ENCODE results near the gene LAGE3. TPM values are rescaled to one million over a fixed set of nuclear protein-coding genes. Genes with fewer than 3 reads are reported as not detected.

LAGE3 gene
- total and polyA plus RNA-seq, 5 experiments from 2014 or later, result 18.6 to 81.8 (median 62.6) TPM

Small RNA genes within 50 kb of the gene (microRNA-seq; reads per million reads assigned to microRNA genes)
- not detected for gene MIR6858 (ENCODE audit: borderline microRNAs expressed)

Other genes starting within 250 kb of the LAGE3 start
- not detected for gene OPN1MW3, start 221.7 kb downstream of the LAGE3 start, total RNA-seq
- gene OPN1MW3, start 221.7 kb downstream of the LAGE3 start, polyA plus RNA-seq, result not detected
- not detected for gene TEX28, start 184.2 kb downstream of the LAGE3 start, total RNA-seq
- gene TEX28, start 184.2 kb downstream of the LAGE3 start, polyA plus RNA-seq, result not detected
- gene TKTL1, start 183.5 kb downstream of the LAGE3 start, total RNA-seq, result 1 to 10 TPM; 1.1 to 2.2 TPM
- gene TKTL1, start 183.5 kb downstream of the LAGE3 start, polyA plus RNA-seq, result 10 to 100 TPM; 38.8 to 56.4 (median 39.0) TPM
- 100 to 1,000 TPM; 613 to 633 TPM for gene FLNA, start 104.6 kb downstream of the LAGE3 start, total RNA-seq
- gene FLNA, start 104.6 kb downstream of the LAGE3 start, polyA plus RNA-seq, result 100 to 1,000 TPM; 156 to 341 (median 169) TPM
- 10 to 100 TPM; 90.4 to 95.4 TPM for gene EMD, start 100.0 kb downstream of the LAGE3 start, total RNA-seq
- 10 to 100 TPM; 35.5 to 37.1 (median 35.7) TPM for gene EMD, start 100.0 kb downstream of the LAGE3 start, polyA plus RNA-seq
- 1,000 to 10,000 TPM; 4,733 to 4,862 TPM for gene RPL10, start 80.9 kb downstream of the LAGE3 start, total RNA-seq
- gene RPL10, start 80.9 kb downstream of the LAGE3 start, polyA plus RNA-seq, result 1,000 to 10,000 TPM; 5,585 to 7,081 (median 6,663) TPM
- gene DNASE1L1, start 70.0 kb downstream of the LAGE3 start, total RNA-seq, result 10 to 100 TPM; 16.6 to 19.9 TPM
- gene DNASE1L1, start 70.0 kb downstream of the LAGE3 start, polyA plus RNA-seq, result 10 to 100 TPM; 12.7 to 15.3 (median 12.8) TPM
- gene TAFAZZIN, start 67.7 kb downstream of the LAGE3 start, total RNA-seq, result 100 to 1,000 TPM; 111 to 112 TPM
- 10 to 100 TPM; 29.3 to 39.8 (median 37.8) TPM for gene TAFAZZIN, start 67.7 kb downstream of the LAGE3 start, polyA plus RNA-seq
- gene ATP6AP1, start 50.6 kb downstream of the LAGE3 start, total RNA-seq, result 10 to 100 TPM; 51.9 to 52.5 TPM
- 100 to 1,000 TPM in 1 of 3 donors, 10 to 100 TPM in 2; 84.7 to 111 (median 90.2) TPM for gene ATP6AP1, start 50.6 kb downstream of the LAGE3 start, polyA plus RNA-seq
- gene GDI1, start 42.1 kb downstream of the LAGE3 start, total RNA-seq, result 100 to 1,000 TPM; 169 to 185 TPM
- 10 to 100 TPM; 18.3 to 32.1 (median 21.0) TPM for gene GDI1, start 42.1 kb downstream of the LAGE3 start, polyA plus RNA-seq
- 10 to 100 TPM; 49.2 TPM for gene FAM50A, start 35.1 kb downstream of the LAGE3 start, total RNA-seq
- gene FAM50A, start 35.1 kb downstream of the LAGE3 start, polyA plus RNA-seq, result 10 to 100 TPM; 25.1 to 45.6 (median 40.4) TPM
- 10 to 100 TPM; 49.5 to 50.4 TPM for gene PLXNA3, start 21.0 kb downstream of the LAGE3 start, total RNA-seq
- gene PLXNA3, start 21.0 kb downstream of the LAGE3 start, polyA plus RNA-seq, result under 1 TPM; 0.27 to 0.67 (median 0.36) TPM
- 10 to 100 TPM; 29.0 to 30.9 TPM for gene UBL4A, start 7.3 kb upstream of the LAGE3 start, total RNA-seq
- 10 to 100 TPM; 31.1 to 51.7 (median 37.9) TPM for gene UBL4A, start 7.3 kb upstream of the LAGE3 start, polyA plus RNA-seq
- 10 to 100 TPM; 18.2 to 20.9 TPM for gene SLC10A3, start 11.3 kb upstream of the LAGE3 start, total RNA-seq
- 10 to 100 TPM; 30.5 to 42.3 (median 35.9) TPM for gene SLC10A3, start 11.3 kb upstream of the LAGE3 start, polyA plus RNA-seq
- gene FAM3A, start 37.0 kb upstream of the LAGE3 start, total RNA-seq, result 10 to 100 TPM; 66.0 to 69.4 TPM
- gene FAM3A, start 37.0 kb upstream of the LAGE3 start, polyA plus RNA-seq, result 10 to 100 TPM; 24.3 to 33.3 (median 26.0) TPM
- gene G6PD, start 67.6 kb upstream of the LAGE3 start, total RNA-seq, result 10 to 100 TPM; 58.1 to 59.4 TPM
- gene G6PD, start 67.6 kb upstream of the LAGE3 start, polyA plus RNA-seq, result 1 to 10 TPM; 6.9 to 7.9 (median 7.1) TPM
- 10 to 100 TPM; 45.0 to 48.2 TPM for gene IKBKG, start 68.3 kb upstream of the LAGE3 start, total RNA-seq
- gene IKBKG, start 68.3 kb upstream of the LAGE3 start, polyA plus RNA-seq, result 10 to 100 TPM; 18.4 to 24.2 (median 19.4) TPM
- not detected for gene CTAG1A, start 105.9 kb upstream of the LAGE3 start, total RNA-seq
- not detected for gene CTAG1A, start 105.9 kb upstream of the LAGE3 start, polyA plus RNA-seq
- gene CTAG1B, start 140.0 kb upstream of the LAGE3 start, total RNA-seq, result not detected
- gene CTAG1B, start 140.0 kb upstream of the LAGE3 start, polyA plus RNA-seq, result not detected
- 10 to 100 TPM; 12.0 to 13.4 TPM for gene CTAG2, start 174.3 kb upstream of the LAGE3 start, total RNA-seq
- not detected for gene CTAG2, start 174.3 kb upstream of the LAGE3 start, polyA plus RNA-seq